Epithelial cell of prostate (primary cell): ENCODE results near the gene ZFP1.

Source experiments
- DNase-seq: peaks from one replicate; pipeline ENCODE4 v3.0.0-alpha.2; 2011; ENCODE audit warnings: low read depth, low spot score
- H3K27ac ChIP-seq: fragments of 450-650 bp; 2 replicates; pipeline ENCODE4 v1.5.1; 2017; ENCODE audit warnings: mild to moderate bottlenecking

The ZFP1 gene

GRCh38 chr16:75148311-75149195, at the start of gene ZFP1:
TSS of gene ZFP1 (plus strand) at chr16:75148524. CDS start at chr16:75152952, 4,428 bp downstream.
- DNase-seq = peak; percentile 46
- peak within 1 kb of the TSS; percentile 86 for H3K27ac ChIP-seq

- DNase-seq = no peak
- H3K27ac ChIP-seq = no peak overlapping the region
Measured at GRCh38 chr16:75099075-75099667, 49.2 kb upstream of the ZFP1 start.

GRCh38 chr16:75099738-75100602, 48.4 kb upstream of the ZFP1 start:
- no peak overlapping the region for H3K27ac ChIP-seq
- DNase-seq = no peak

- H3K27ac ChIP-seq = no peak overlapping the region
- no peak for DNase-seq
Measured at GRCh38 chr16:75100603-75100990, 47.7 kb upstream of the ZFP1 start.

GRCh38 chr16:75101635-75102034, 46.7 kb upstream of the ZFP1 start:
- DNase-seq = no peak

GRCh38 chr16:75102595-75102994, 45.7 kb upstream of the ZFP1 start:
- no peak overlapping the region for H3K27ac ChIP-seq
- no peak for DNase-seq

More at GRCh38 chr16:75101635-75102034, 46.7 kb upstream of the ZFP1 start:
- H3K27ac ChIP-seq = no peak overlapping the region

- H3K27ac ChIP-seq = no peak overlapping the region
- no peak for DNase-seq
Measured at GRCh38 chr16:75103994-75104393, 44.3 kb upstream of the ZFP1 start.

- DNase-seq = no peak
- H3K27ac ChIP-seq = no peak overlapping the region
Measured at GRCh38 chr16:75104836-75105235, 43.5 kb upstream of the ZFP1 start.

GRCh38 chr16:75105306-75106061, 42.8 kb upstream of the ZFP1 start:
- H3K27ac ChIP-seq = no peak overlapping the region
- no peak for DNase-seq

- no peak overlapping the region for H3K27ac ChIP-seq
Measured at GRCh38 chr16:75106351-75107274, 41.7 kb upstream of the ZFP1 start.

GRCh38 chr16:75107505-75107904, 40.8 kb upstream of the ZFP1 start:
- DNase-seq = no peak
- no peak overlapping the region for H3K27ac ChIP-seq

More at GRCh38 chr16:75106351-75107274, 41.7 kb upstream of the ZFP1 start:
- DNase-seq = no peak

GRCh38 chr16:75108792-75109731, 39.3 kb upstream of the ZFP1 start:
- peak; percentile 90 for DNase-seq
- peak overlapping the region; percentile 80 for H3K27ac ChIP-seq

- peak overlapping the region; percentile 80 for H3K27ac ChIP-seq
- no peak for DNase-seq
Measured at GRCh38 chr16:75109732-75110243, 38.5 kb upstream of the ZFP1 start.

GRCh38 chr16:75110637-75111513, 37.4 kb upstream of the ZFP1 start:
- no peak for DNase-seq
- H3K27ac ChIP-seq = peak overlapping the region; percentile 80

- no peak for DNase-seq
- no peak overlapping the region for H3K27ac ChIP-seq
Measured at GRCh38 chr16:75111514-75111940, 36.8 kb upstream of the ZFP1 start.

GRCh38 chr16:75111961-75112733, 36.2 kb upstream of the ZFP1 start:
- DNase-seq = no peak
- no peak overlapping the region for H3K27ac ChIP-seq
